GM12872 (cell line): ENCODE data around the gene ICE2.

Experiments
- CTCF ChIP-seq: IDR thresholded peaks from 3 replicates; pipeline ENCODE4 v1.5.1; 2011; ENCODE audit warnings: low read depth, mild to moderate bottlenecking, low read length, moderate library complexity; ENCODE audit not compliant: insufficient read depth

Gene ICE2

DNA sequence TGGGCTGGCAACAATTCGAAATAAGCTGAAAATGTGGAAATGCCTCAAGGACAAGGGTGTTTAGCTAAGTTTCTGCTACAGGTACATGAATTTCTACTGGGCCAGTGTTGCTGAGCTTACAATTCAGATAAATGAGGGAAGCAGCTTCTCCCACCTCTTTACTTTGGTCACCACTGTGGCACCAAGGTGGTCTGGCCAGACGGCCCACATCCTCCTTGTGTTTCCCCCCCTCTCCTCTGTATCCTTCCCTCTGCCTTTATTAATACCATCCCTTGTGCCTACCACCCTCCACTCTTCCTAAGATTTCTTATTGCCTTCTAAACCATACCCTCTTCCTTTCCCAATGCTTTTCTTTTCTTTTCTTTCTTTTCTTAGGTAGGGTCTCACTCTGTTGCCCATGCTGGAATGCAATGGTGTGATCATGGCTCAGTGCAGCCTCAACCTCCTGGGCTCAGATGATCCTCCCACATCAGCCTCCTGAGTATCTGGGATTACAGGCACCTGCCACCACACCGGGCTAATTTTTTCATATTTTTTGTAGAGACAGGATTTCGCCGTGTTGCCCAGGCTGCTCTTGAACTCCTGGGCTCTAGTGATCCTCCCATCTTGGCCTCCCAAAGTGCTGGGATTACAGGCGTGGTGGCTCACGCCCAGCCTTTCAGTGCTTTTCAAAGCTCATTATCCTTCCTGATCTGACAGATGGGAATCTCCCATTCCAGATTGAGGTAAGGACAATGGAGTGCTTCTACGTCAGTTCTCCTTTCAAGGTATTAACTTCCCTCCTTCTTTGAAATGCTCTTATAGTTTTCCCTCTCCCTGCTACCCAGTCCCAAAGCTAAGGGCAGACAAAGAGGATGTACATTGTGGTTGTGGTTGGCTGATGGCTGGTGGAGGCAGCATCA lies 95.9 kb downstream of the ICE2 start:
- TF ChIP-seq CTCF: no peak

- no peak for TF ChIP-seq CTCF
Measured at GRCh38 chr15:60381148-60381788, 97.7 kb downstream of the ICE2 start.

- no peak for TF ChIP-seq CTCF
Measured at GRCh38 chr15:60379525-60380274, 99.2 kb downstream of the ICE2 start.

- TF ChIP-seq CTCF: no peak
Measured at GRCh38 chr15:60379185-60379524, 99.8 kb downstream of the ICE2 start.

GRCh38 chr15:60376677-60377095 lies 102.3 kb downstream of the ICE2 start:
- no peak for TF ChIP-seq CTCF

DNA sequence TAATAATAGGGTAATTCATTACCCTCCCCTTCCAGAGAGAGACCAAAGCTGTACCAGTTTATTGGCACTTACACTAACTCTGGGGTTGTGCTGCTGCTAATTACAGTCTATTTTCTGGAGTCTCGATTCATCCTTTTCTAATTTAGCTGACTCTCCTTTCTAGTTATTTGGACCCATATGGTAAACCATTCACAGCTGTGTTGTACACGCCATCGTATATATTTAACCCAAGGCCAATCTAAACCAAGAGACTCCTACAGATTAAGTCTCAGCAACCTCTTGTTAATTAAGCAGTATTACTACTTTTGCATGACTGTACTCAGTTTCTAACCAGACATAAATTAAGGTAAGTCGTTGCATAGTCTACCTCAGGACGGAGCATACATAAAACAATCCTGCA lies 103.6 kb downstream of the ICE2 start:
- TF ChIP-seq CTCF: no peak

GRCh38 chr15:60374628-60375081 lies 104.3 kb downstream of the ICE2 start:
- no peak for TF ChIP-seq CTCF
